UCSD-AML1 (cell line): ENCODE results near the gene BRMS1.
"Not testable (repeated sequence)": the region's sequence is repeated elsewhere in the genome, so short reads cannot be mapped to it uniquely, and the experiment has no call there.

Source experiments
- DNase-seq: peaks from one replicate; lab custom pipeline; 2025; ENCODE audit not compliant: unreplicated experiment; lab: John Stamatoyannopoulos, UW

Gene BRMS1

GRCh38 chr11:66311965-66312548, 32.8 kb downstream of the BRMS1 start:
- DNase-seq: peak; percentile 95

GRCh38 chr11:66311470-66311964, 33.4 kb downstream of the BRMS1 start:
- no peak for DNase-seq

- not testable (repeated sequence) for DNase-seq
These were observed 34.0 kb downstream of the BRMS1 start for GRCh38 chr11:66310803-66311440.

- DNase-seq: no peak
These were observed 34.6 kb downstream of the BRMS1 start for GRCh38 chr11:66310324-66310723.

- no peak for DNase-seq
These were observed 35.4 kb downstream of the BRMS1 start for GRCh38 chr11:66309475-66309874.

- DNase-seq: no peak
These were observed 42.2 kb downstream of the BRMS1 start for GRCh38 chr11:66302656-66303055.

- DNase-seq: no peak
These were observed 45.7 kb downstream of the BRMS1 start for GRCh38 chr11:66299186-66299585.

- no peak for DNase-seq
These were observed 47.3 kb downstream of the BRMS1 start for GRCh38 chr11:66297610-66298009.

- DNase-seq: no peak
These were observed 50.0 kb downstream of the BRMS1 start for GRCh38 chr11:66294626-66295620.

- DNase-seq: no peak
These were observed 50.9 kb downstream of the BRMS1 start for GRCh38 chr11:66293777-66294625.

GRCh38 chr11:66293352-66293751, 51.6 kb downstream of the BRMS1 start:
- DNase-seq: no peak

GRCh38 chr11:66292543-66293332, 52.2 kb downstream of the BRMS1 start:
- no peak for DNase-seq

- DNase-seq: no peak
These were observed 53.0 kb downstream of the BRMS1 start, which contains the start of gene TMEM151A for GRCh38 chr11:66291706-66292542. Gene TMEM151A (plus strand): TSS chr11:66291894. CDS start chr11:66292014, 120 bp downstream.

GRCh38 chr11:66291303-66291705, 53.6 kb downstream of the BRMS1 start:
- DNase-seq: no peak

GRCh38 chr11:66290330-66290621, 54.6 kb downstream of the BRMS1 start:
- no peak for DNase-seq

GRCh38 chr11:66289548-66290329, 55.2 kb downstream of the BRMS1 start:
- peak; percentile 90 for DNase-seq

GRCh38 chr11:66288671-66289547, 56.0 kb downstream of the BRMS1 start, which contains the start of gene YIF1A:
Gene YIF1A (minus strand): TSS chr11:66289143. CDS start chr11:66288985, 158 bp downstream.
- DNase-seq: peak; percentile 97
